GM21528 (cell line): Measurements from ENCODE around the gene ASTN2.

Experiments
- ATAC-seq: cut with Tn5 transposase; IDR thresholded peaks from one replicate; pipeline ENCODE4 v1.9.1; 2021; ENCODE audit warnings: mild to moderate bottlenecking, moderate library complexity; ENCODE audit not compliant: unreplicated experiment, low FRiP score

Gene ASTN2

GRCh38 chr9:116617389-116617788 is 797.5 kb downstream of the ASTN2 start:
- ATAC-seq = no peak

- ATAC-seq = no peak
These were observed 798.4 kb downstream of the ASTN2 start for GRCh38 chr9:116616304-116616914.

GRCh38 chr9:116608064-116608463 is 806.8 kb downstream of the ASTN2 start:
- ATAC-seq = no peak

- no peak for ATAC-seq
These were observed 808.9 kb downstream of the ASTN2 start for GRCh38 chr9:116605904-116606341.

- ATAC-seq = no peak
These were observed 809.8 kb downstream of the ASTN2 start for GRCh38 chr9:116605060-116605459.

GRCh38 chr9:116604251-116604650 is 810.6 kb downstream of the ASTN2 start:
- ATAC-seq = no peak

- ATAC-seq = no peak
These were observed 815.4 kb downstream of the ASTN2 start for GRCh38 chr9:116599342-116599884.

- no peak for ATAC-seq
These were observed 818.2 kb downstream of the ASTN2 start for GRCh38 chr9:116596646-116597045.

GRCh38 chr9:116594547-116594946 is 820.3 kb downstream of the ASTN2 start:
- no peak for ATAC-seq

GRCh38 chr9:116592970-116593369 is 821.9 kb downstream of the ASTN2 start:
- ATAC-seq = no peak

GRCh38 chr9:116589392-116590354 is 825.2 kb downstream of the ASTN2 start:
- ATAC-seq = no peak

GRCh38 chr9:116587919-116588318 is 826.9 kb downstream of the ASTN2 start:
- ATAC-seq = no peak

- ATAC-seq = no peak
These were observed 829.0 kb downstream of the ASTN2 start for GRCh38 chr9:116585896-116586295.

GRCh38 chr9:116585204-116585603 is 829.7 kb downstream of the ASTN2 start:
- no peak for ATAC-seq

GRCh38 chr9:116580853-116581252 is 834.0 kb downstream of the ASTN2 start:
- ATAC-seq = no peak

- ATAC-seq = no peak
These were observed 838.5 kb downstream of the ASTN2 start for GRCh38 chr9:116576386-116576785.

GRCh38 chr9:116574027-116574679 is 840.7 kb downstream of the ASTN2 start:
- ATAC-seq = no peak

GRCh38 chr9:116572095-116572748 is 842.6 kb downstream of the ASTN2 start:
- peak; percentile 89 for ATAC-seq

- ATAC-seq = no peak
These were observed 845.7 kb downstream of the ASTN2 start for GRCh38 chr9:116569111-116569510.
